GM19043 (cell line): ENCODE measurements around the gene TNS3.

Experiments used
- ATAC-seq: cut with Tn5 transposase; IDR thresholded peaks from one replicate; pipeline ENCODE4 v1.9.1; 2021; ENCODE audit warnings: low read depth; ENCODE audit not compliant: unreplicated experiment

The TNS3 gene

DNA sequence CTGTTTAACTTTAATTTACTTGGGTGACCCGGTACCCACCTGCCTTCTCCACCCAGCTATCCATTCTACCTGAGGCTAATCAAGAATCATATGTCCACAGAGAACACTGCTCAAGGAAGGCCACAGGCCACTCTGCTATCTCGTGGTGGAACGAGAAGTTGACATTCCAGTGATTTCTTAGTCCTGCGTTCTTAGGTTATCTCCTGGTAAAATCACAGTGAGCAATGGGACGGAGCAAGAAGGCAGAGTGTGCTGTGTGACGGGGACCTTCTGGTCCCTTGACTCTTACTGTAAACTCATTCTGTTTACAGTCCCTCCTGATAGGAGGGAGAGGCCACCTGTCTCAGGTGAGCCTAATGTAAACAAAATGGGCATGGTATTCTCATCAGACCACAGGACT lies 256.6 kb downstream of the TNS3 start:
- ATAC-seq: no peak

- no peak for ATAC-seq
Observed at GRCh38 chr7:47323904-47324303, 258.0 kb downstream of the TNS3 start.

DNA sequence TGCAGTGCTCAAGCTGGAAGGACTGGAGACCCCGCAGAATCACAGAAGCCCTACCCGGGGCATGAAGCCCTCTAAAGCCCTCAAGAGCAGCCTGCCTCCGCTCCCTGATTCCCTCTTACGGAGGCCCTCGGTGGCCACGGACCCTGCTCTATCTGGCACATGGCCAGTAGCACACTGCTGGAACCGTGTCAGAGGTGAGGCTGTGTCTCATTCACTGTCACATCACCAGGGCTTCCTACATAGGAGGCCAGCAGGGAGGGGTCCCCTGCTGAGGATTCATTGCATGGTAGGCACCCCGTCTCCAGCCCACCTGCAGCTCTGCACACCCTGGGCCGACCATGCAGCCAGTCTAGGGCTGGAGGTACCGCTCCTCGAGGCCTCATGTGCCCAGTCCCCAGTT lies 259.2 kb downstream of the TNS3 start:
- no peak for ATAC-seq

GRCh38 chr7:47320296-47320695 lies 261.6 kb downstream of the TNS3 start:
- no peak for ATAC-seq

DNA sequence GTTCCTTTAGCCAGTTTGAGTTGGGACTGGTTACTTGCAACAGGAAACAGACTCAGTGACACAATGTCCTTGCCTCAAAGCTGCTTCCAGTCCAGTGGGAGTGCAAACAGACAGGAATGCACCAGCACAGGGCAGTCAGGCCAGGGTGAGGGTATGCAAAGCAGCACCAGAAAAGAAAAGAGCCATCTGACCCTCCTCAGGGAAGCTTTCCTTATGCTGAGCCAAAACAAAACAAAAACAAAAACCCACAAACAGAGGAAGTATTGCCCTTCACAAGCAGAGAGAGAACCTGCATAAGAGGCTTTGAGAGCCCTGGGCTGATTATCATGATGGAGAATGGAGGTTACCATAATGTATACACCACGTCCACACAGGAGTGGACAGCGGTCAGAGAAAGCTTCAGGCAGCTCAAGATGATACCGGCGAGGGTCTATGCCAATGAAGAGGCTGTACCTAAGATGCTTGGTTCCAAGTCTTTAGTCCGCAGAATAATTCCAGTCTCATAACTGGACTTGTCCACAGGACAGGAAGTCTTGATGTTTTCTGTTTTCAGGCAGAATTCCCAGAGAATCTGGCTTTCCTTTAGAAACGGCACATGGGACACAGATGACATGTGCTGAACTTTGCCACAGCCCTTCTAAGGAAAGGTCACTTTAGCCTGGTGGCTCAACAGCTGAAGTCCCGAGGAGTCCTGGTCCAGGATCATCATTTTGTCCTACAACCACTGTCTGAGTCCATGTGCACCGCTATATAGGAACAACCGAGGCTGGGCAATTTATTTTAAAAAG lies 263.3 kb downstream of the TNS3 start:
- ATAC-seq: peak; percentile 90

- ATAC-seq: no peak
Observed at GRCh38 chr7:47317487-47317886, 264.4 kb downstream of the TNS3 start.

- ATAC-seq: no peak
Observed at GRCh38 chr7:47314728-47315607, 266.9 kb downstream of the TNS3 start.

DNA sequence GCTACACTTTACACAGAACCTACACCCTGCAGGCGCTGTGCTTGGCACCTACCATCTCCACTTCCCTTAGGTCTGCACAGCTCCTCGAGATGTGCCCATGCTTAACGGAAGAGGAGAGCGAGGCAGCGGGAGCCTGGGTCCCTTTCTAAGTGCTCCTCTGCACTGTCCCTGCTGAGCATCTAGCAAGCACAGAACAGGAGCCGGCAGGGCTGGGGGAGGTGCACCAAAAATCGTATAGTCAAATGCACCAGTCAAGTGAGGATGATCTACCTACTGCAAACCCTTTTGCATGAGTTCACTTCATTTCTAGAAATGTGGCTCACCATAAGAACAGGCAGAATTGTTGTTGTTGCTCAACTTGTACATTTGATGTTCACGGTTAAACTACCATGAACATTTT lies 267.7 kb downstream of the TNS3 start:
- no peak for ATAC-seq

DNA sequence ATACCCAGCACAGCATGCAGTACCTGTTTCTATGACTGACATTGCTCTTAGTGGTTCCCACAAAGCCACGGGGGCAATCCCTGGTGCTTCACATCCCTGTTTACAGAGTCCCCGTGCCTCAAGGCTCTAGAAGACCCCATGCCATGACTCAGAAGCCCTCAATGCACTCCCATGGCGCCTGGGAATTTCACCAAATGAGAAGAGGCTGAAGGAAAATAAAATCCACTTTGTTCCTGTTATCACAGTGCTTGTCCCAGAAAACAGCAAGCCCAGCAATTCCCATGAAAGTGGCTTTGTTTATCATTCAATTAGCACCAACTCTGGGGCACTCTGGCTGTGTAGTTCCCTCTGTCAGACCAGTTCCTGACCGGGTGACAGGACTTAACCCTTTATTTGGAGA lies 268.3 kb downstream of the TNS3 start:
- no peak for ATAC-seq

- ATAC-seq: no peak
Observed at GRCh38 chr7:47311891-47312290, 270.0 kb downstream of the TNS3 start.

GRCh38 chr7:47310020-47310419 lies 271.9 kb downstream of the TNS3 start:
- no peak for ATAC-seq

DNA sequence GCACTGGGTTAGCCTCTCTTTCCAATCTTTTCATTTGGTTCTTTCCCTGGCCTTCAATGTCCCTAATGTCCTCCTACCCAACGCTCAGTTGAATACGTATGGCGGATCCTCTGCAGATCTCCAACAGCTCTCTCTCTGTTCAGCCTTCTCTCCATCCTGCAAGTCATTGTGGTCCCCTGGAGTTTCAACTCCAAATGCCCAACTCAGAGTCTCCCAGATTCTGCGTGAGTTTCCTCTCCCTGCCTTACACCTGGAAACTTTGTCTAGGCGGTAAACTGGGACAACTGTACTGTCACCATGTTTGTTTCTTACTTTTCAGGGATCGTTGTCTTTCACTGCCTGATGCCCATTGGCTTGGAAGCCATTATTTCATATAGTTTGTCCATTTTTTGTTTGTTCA lies 273.1 kb downstream of the TNS3 start:
- no peak for ATAC-seq

DNA sequence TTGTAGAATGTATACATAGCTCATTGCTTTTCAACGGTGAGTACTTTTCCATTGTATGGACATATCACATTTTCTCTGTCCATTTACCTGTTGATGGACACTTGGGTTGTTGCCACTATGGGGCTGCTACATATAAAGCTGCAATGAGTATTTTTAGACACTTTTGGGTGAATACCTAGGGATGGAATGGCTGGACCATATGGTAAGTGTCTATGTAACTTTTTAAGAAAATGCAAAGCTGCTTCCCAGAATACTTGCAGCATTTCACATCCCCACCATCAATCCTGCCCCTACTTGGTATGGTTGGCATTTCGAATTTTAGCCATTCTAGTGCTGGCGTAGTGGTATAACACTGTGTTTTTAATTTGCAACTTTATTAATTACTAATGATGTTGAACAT lies 274.6 kb downstream of the TNS3 start:
- ATAC-seq: no peak

GRCh38 chr7:47304727-47305719 lies 276.9 kb downstream of the TNS3 start:
- no peak for ATAC-seq

GRCh38 chr7:47303695-47304453 lies 278.0 kb downstream of the TNS3 start:
- no peak for ATAC-seq

DNA sequence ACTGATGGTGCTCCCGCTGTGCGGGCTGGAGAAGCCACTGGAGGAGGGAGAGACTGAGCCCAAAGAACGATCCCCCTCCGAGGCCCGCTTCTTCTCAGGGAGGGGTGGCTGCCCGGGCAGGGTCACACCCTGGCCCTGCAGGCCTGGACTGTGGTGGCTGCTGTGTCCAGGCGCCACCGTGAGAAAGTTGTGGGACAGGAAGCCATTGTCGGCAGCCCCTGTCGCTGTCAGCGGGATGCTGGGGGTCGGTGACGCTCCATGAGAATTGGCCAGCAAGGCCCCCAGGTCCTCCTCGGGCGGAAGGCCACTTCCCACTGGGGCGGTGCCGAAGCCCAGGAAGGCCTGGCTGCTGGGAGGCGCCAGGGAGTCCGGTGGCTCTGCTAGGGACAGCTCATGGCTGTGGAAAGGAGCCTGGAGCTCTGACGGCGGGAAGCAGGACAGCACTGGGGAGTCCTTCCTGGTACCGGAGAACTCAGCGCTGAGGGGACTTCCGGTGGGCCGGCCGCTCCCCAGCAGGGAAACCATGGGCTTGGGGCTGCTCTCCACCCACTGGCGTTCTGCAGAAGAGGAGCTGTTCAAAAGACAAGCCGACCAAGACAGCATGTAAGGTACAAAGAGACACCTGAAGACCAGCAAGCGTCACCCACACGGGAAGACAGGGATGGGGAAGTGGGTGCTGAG lies 278.8 kb downstream of the TNS3 start:
- no peak for ATAC-seq

DNA sequence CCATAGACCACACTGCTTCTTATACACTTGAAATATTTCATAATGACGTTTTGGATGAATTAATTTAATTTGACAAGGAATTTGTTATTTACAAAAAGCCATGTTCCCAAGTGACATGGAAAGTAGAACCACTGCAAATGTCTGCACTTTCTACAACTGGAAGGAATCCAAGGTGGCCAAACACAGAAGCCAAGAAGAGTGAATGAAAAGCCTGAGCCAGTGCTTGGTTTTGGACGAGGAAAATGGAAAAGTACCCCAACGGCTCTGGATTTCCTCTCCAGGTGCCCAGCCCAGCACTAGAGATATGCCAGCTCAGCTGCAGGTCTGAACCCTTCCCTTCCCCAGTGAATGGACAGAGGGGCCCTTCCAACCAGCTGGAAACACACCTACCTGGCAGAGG lies 279.4 kb downstream of the TNS3 start:
- ATAC-seq: no peak

- ATAC-seq: no peak
Observed at GRCh38 chr7:47301657-47302295, 280.1 kb downstream of the TNS3 start.

GRCh38 chr7:47301105-47301477 lies 280.8 kb downstream of the TNS3 start:
- ATAC-seq: no peak
